ENCODE data around the gene SNX30.

Gene SNX30

DNA sequence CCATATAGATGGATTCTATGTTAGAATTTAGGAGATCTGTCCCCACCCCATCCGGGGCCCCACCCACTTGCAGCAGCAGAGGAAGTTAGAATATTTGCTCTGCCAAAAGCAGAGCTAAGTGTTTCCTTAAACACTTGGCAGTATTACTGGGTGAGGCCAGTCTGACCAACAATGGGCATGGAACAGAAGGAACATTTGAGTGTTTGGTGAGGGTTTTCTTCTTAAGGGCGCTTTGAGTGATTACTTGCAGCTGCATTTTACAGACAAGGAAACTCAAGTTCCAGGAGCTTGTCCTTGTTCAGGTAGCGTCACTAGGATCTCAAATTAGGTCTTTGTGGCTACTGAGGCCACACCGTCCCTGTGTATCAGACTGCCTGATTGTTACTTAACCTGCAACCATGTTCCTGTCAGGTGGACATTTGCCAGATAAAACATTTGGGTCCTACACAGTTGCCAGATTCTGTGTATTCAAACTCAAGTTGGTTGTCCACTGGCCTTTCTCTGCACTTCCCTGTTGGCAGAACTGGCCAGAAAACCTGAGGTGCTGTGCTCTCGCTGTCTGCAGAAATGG, 80.8 kb downstream of the SNX30 start:
- no peak for DNase-seq

DNA sequence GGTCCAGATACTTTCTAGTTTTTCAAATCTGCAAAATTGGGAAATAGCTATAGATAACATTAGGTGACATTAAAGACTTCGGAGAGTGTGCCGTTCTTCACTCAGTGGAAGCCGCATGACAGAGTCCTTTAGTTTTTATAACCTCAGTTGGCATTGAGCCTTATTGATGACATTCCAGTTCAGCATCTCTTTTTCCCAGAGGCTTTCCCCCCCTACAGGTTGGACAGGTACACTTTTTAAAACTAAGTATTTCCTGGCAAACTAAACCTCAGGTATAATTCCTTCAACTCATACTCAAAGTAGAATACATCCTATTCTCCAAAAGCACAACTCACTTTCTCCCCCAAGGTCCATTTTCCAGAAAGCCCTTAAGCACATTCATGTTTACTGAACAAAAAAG, 81.4 kb downstream of the SNX30 start:
- no peak for DNase-seq

- no peak for DNase-seq
Observed at GRCh38 chr9:112833081-112833480, 82.5 kb downstream of the SNX30 start.

DNA sequence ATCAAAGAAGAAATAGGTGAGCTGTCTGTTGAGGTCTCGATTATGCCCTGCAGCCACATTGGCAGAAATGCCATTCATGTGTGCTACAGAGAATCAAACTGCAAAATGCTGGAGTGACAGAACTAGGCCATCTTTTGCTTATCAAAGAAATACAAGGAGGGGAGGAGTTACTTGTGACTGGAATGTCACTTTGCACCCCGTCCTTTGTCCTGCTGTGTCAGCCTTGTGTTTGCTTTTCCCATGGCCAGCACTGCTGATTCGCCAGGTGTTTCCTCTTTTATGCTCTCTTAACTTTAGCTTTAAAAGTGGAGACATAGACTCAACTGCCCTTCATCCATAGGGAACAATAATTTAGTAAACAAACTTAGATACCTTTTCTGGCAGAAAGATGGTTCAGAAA, 85.8 kb downstream of the SNX30 start:
- DNase-seq, result no peak

GRCh38 chr9:112838342-112838741, 87.8 kb downstream of the SNX30 start:
- DNase-seq, result no peak

DNA sequence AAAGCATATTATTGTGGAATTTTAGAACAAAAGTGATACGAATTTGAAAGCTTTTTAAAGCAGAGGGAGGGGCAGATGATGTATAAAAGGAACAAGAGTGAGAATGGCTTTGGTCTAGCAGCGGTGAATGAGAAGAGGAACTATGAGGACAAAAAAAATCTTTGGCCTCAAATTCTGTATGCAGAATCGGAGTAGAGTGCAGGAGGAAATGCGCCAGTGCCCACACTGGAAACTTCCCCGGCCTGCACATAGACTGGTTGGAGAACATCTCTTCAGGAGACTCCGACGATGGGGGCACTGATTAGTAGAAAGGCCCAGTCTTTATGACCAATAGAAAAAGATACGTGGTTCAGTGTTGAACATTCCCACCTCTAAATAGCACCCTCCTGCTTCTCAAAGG, 88.8 kb downstream of the SNX30 start:
- no peak for DNase-seq

DNA sequence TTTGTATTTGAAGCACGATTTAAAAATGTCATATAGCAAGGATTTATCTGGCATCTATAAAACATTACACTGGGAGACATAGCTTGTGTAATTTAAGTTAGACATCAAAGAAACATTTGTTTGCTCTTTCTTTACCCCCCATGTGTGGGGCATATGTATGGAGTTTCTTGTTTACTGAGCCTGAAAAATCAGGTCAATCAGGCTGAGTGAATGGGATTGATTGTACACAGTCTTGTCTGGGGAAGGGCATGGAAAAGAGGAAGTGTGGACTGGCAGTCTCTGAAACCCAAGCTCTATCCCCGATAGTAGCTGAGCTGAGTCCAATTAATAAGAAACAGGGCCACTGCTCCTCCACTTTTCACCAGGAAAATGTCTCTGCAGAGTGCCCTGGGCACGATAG, 90.7 kb downstream of the SNX30 start:
- DNase-seq, result no peak

- no peak for DNase-seq
Observed at GRCh38 chr9:112842555-112842954, 92.0 kb downstream of the SNX30 start.

DNA sequence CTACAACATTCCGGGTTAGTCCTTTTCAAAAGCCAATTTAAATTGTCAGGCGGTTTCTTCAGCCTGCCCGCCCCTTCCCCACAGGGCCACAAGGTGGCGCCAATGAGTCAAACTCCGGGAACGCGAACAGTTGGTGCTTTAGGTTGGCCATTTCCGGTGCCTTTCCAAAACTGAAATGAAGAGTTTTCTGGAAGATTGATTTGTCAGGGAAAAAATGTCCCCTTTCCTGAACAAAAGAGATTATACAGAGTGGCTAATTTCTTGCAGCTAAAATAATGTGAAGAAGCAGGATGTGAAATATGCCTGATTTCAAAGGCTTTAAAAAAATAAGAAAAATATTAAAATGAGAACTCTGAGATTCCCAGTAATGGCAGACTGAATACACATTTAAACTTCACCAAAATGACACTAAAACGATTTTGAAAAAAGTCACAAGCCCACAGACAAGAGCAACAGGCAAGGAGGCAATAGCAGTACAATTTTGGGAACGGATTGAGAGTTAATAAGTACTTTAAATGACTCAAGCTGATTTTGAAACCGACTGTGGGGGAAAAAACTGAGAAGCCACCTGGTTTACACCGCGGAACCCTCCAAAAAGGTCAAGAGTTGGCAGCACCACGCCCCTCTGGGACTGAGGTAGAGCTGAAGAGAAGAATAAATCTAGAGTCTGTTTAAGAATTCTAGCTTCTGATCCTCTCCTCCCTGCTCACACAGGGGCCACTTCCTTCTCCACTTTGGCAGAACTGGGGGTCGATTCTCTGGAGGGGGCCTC, 94.4 kb downstream of the SNX30 start:
- DNase-seq, result peak; percentile 67 to 71

DNA sequence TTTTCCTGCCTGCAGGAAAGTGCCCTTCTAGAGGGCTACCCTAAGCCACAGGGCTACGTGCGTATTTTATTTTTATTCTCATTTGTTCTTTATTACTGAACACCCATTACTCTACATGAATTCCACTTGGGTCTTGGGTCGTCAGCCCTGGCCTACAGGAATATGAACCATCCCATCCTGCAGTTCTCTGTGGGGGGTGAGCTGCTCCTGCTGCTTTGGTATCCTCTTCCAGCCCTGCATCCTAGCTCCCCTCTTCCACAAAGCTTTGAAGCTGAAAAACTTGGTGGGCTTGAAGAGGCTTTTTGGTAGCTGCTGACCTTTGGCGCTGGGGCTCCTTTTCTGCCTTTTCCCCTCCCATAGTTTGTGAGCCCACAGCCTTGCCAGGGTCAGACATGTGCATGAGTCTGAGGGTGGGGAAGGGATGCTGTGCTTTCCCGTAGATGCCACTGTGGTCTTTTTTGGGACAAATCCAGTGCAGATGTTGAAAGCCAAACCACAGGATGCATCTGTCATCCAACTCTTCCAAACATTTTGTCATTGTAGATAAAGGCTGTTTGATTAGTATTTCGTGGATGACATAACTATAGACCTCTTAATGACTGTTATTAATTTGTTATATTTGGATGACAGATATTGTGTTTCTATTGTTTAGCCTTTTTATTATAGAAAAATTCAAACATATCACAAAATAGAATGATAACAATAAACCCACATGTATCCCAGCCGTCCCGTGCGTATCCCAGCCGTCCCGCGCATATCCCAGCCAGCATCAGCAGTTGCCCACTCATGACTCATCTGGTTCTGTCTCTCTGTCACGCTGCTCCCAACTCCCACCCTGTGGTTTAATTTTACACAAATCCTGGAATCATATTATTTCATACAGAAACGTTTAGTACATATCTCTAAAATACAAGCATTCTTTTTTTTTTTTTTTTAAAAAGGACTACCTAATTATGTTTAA, 96.2 kb downstream of the SNX30 start:
- no peak for DNase-seq

GRCh38 chr9:112848316-112849151, 98.0 kb downstream of the SNX30 start:
- no peak for DNase-seq

- no peak for DNase-seq
Observed at GRCh38 chr9:112849363-112849922, 98.9 kb downstream of the SNX30 start.

- DNase-seq, result no peak
Observed at GRCh38 chr9:112850840-112851239, 100.3 kb downstream of the SNX30 start.

DNA sequence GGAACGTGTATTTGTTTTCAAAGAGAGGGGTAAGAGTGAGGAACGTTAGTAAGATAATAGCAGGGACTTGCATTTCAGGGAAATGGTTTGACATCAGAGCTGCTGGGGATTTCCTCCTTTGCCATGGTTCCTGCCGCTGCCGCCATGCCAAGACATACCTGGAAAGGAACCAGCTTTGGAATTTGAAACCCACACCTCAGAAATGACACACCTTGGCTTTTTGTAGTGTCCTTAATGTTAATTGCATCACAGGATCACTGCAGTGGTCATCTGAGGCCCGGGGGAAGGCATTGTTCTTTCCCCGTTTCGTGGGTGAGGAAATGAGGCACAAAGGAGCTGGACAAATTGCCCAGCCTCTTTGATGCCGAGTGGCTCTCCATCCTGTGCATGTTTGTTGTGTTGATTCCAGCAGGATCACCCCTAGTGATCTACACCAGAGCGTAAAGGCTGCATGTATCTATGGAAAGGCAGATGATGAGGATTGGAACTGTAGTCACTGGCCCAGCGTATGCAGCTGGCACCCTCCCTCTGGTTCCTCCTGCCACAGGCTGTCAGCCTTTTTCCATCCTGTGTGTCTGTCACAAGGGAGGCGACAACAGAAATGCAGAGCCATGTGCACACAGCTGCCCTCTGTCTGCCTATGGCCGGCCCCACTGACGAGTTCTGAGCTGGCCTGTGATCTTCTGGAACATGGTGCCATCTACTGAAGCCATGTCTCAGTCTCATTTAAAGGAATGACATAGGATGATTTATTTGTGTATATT, 102.4 kb downstream of the SNX30 start:
- DNase-seq, result no peak

DNA sequence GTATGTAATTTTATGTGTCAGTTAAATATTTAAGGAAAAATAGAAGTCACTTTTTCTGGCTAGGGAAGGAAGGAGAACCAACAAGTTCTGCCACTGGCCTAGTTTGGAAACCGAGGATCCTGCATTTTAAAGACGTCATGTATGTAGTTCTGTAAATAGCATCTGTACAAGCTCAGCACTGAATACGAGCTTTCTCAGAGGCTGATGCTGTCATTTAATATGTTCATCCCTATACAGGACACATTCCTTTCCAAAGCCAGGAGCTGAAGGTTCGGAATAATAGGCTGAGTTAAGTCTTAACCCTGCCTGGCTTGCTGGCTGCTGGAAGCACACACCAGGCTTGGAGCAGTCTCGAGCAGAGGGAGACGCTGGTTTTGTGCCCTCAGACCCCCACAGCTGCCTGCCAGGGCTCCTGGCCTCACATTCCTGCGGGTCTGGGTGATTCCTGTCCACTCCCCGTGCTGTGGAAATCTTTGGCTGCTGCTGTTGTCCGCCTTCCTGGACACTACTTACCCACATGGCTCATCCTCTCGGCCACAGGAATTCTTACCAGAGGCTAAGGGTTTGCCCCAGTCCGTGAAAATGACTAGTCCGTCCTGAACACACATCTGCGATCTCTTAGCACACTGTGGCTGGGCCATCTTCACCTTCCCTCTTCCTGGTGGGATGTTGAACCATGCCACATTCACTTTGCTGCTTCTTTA, 103.5 kb downstream of the SNX30 start:
- no peak for DNase-seq

GRCh38 chr9:112854657-112855056, 104.1 kb downstream of the SNX30 start:
- DNase-seq, result no peak

DNA sequence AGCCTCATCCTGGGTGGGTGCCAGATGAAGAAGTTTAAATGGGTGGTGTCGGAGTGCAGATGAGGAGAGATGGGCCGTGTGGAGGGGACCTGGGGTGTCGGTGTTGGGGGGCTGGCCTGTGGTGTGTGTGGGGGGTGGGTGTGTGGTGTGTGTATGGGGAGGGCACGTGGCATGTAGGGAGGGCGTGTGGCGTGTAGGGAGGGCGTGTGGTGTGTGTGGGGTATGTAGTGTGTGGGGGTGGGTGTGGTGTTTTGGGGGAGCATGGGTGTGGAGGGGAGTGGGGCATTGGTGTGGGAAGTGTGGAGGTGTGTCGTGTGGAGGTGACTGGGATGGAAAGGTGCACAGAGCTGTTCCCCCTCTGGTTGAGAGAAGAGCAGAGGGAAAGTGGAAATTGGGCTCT, 105.6 kb downstream of the SNX30 start:
- no peak for DNase-seq

GRCh38 chr9:112856843-112857242, 106.3 kb downstream of the SNX30 start:
- DNase-seq, result no peak

DNA sequence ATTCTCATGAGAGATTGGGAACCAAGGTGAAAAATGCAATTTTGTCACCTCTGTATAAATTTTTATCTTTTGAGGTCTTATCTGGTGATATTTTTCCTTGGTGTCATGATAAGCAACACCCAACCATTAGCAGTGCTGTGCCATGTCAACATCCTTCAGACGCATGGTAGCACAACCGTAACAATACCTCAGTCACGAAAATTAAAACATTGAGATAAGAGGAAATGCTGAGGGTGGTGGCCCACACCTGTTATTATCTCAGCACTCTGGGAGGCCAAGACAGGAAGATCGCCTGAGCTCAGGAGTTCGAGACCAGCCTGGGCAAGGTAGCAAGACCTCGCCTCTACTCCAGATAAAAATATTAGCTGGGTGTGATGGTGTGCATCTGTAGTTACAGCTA, 107.4 kb downstream of the SNX30 start:
- no peak for DNase-seq

DNA sequence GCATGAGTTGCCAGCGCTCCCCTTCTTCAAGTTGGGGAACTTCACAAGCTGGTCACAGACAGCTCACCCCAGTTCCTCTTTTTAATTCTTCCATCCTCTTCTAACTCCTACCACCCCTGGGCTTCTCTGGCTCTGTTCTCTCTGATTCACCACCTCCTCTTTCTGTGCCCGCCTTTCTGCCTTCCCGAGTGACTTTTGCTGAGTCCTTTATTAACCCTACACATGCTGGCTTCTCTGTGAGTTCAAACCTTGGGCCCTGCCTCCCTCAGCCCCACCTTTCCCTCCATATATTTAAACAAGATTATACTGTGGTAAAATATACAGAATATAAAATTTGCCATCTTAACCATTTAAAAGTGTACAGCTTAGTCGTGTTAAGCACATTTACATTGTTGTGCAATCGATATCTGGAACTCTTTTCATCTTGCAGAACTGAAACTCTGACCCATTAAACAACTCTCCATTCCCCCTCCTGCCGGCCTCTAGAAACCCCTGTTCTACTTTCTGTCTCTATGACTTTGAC, 108.1 kb downstream of the SNX30 start:
- peak in 1 of 2 donors; percentile 55 for DNase-seq

DNA sequence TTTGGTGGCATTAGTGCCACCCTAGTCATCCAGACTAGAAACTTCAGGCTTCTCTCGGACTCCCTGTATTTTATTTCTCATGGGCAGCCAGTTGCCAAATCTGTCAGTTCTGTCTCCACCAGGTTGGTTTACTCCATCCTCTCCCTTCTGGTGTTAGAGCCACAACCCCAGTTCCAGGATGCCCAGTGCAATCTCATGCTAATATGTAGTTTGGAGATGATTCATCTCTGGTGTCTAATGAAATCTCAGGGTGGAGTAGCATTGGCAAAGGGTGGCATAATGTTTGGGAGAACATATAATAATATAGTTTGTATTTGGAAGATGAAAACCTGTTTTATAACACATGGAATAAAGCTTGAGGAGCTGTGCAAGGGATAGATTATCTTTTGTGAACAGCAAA, 109.9 kb downstream of the SNX30 start:
- no peak for DNase-seq

Measured in CD4-positive, alpha-beta T cell treated with Interleukin-1 beta for 1 hour (primary cell).